Skin epidermis (tissue), 12 donors: ENCODE data around the gene CCP110.
A peak's percentile ranks its signal among the peaks of the same experiment; 100 is the strongest.

Source experiments
- H3K27ac ChIP-seq, 21 experiments: fragments of 200-600 bp; sonication (generic) in 11 of 21; one replicate each; pipeline ENCODE4 v1.5.0; 2020; ENCODE audit warnings: mild to moderate bottlenecking in 3 of 21, inconsistent platforms in 2 of 21, moderate library complexity in 2 of 21
- H3K4me3 ChIP-seq, 7 experiments: fragments of 200-600 bp; sonication (generic) in 2 of 7; one replicate each; pipeline ENCODE4 v1.5.0; 2020; ENCODE audit warnings: inconsistent platforms in 2 of 7, mild to moderate bottlenecking in 2 of 7, moderate library complexity in 1 of 7

The CCP110 gene

GRCh38 chr16:19589771-19590302 lies 66.1 kb downstream of the CCP110 start:
- no peak overlapping the region for H3K4me3 ChIP-seq
- H3K27ac ChIP-seq, result peak overlapping the region in 2 of 21 experiments; percentile 57 to 71

- peak overlapping the region in 3 of 21 experiments; percentile 2 to 39 (median 32) for H3K27ac ChIP-seq
- H3K4me3 ChIP-seq, result no peak overlapping the region
Measured at GRCh38 chr16:19595043-19595767, 71.5 kb downstream of the CCP110 start.

- Histone ChIP-seq H3K27ac (no peak overlapping the region), H3K4me3 (no peak overlapping the region)
Measured at GRCh38 chr16:19598805-19599510, 75.2 kb downstream of the CCP110 start.

- Histone ChIP-seq H3K27ac (no peak overlapping the region), H3K4me3 (no peak overlapping the region)
Measured at GRCh38 chr16:19599968-19600716, 76.4 kb downstream of the CCP110 start.

- Histone ChIP-seq H3K27ac (no peak overlapping the region), H3K4me3 (no peak overlapping the region)
Measured at GRCh38 chr16:19601083-19601976, 77.6 kb downstream of the CCP110 start.
